Erythroblast (primary cell): ENCODE data around the gene AKR7A2.

Experiments
- GATA1 ChIP-seq: IDR thresholded peaks from 2 replicates; pipeline ENCODE4 v1.6.1; 2011; ENCODE audit warnings: low read depth, mild to moderate bottlenecking, control low read depth, low read length, moderate library complexity
- POLR2A ChIP-seq: IDR thresholded peaks from 2 replicates; pipeline ENCODE4 v1.6.1; 2011; ENCODE audit warnings: mild to moderate bottlenecking, low read length

GRCh38 chr1:19358710-19359109 lies 46.8 kb upstream of the AKR7A2 start:
- no peak for TF ChIP-seq POLR2A
- no peak for TF ChIP-seq GATA1
